Neural cell (in vitro differentiated cells): Measurements from ENCODE around the gene RFX4.

ENCODE experiments used
- EZH2 ChIP-seq: fragments of 200-600, 300-800 bp; shearing (Covaris generic), sonication (generic); IDR thresholded peaks from 2 replicates; pipeline ENCODE4 v1.6.1; 2014; ENCODE audit warnings: antibody characterized with exemption, low read length, borderline replicate concordance, mild to moderate bottlenecking; ENCODE audit not compliant: insufficient read depth, poor library complexity, severe bottlenecking
- POLR2AphosphoS5 ChIP-seq: IDR thresholded peaks from 2 replicates; pipeline ENCODE4 v1.6.1; 2012
- TF ChIP-seq, protein P1 (sequence below): IDR thresholded peaks from 2 replicates; pipeline ENCODE4 v1.6.1; 2012; ENCODE audit warnings: borderline replicate concordance
- TF ChIP-seq, protein P2 (sequence below): fragments of 450-650 bp; IDR thresholded peaks from 2 replicates; pipeline ENCODE4 v1.5.1; 2014; ENCODE audit warnings: antibody characterized with exemption, mild to moderate bottlenecking, moderate library complexity; ENCODE audit not compliant: poor library complexity, severe bottlenecking

DNA sequence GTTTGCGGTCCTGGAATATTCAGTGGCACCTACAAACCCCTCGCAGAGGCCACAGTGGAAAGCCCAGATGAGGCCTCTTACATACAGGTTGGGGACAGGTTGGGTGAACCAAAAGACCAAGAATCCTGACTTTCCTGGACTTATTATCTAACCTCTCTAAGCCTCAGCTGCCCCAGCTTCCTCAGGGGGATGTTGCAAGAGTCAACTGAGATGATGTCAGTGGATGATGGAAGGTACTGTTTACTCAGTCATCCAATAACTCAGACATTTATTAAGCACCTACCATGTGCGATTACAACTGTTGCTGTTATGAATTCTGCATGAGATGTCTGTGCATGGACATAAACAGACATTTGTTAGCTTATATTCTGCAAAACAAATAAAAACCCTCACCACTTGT, 72.8 kb downstream of the RFX4 start:
- TF ChIP-seq POLR2AphosphoS5, result no peak
- TF ChIP-seq, protein P1, sequence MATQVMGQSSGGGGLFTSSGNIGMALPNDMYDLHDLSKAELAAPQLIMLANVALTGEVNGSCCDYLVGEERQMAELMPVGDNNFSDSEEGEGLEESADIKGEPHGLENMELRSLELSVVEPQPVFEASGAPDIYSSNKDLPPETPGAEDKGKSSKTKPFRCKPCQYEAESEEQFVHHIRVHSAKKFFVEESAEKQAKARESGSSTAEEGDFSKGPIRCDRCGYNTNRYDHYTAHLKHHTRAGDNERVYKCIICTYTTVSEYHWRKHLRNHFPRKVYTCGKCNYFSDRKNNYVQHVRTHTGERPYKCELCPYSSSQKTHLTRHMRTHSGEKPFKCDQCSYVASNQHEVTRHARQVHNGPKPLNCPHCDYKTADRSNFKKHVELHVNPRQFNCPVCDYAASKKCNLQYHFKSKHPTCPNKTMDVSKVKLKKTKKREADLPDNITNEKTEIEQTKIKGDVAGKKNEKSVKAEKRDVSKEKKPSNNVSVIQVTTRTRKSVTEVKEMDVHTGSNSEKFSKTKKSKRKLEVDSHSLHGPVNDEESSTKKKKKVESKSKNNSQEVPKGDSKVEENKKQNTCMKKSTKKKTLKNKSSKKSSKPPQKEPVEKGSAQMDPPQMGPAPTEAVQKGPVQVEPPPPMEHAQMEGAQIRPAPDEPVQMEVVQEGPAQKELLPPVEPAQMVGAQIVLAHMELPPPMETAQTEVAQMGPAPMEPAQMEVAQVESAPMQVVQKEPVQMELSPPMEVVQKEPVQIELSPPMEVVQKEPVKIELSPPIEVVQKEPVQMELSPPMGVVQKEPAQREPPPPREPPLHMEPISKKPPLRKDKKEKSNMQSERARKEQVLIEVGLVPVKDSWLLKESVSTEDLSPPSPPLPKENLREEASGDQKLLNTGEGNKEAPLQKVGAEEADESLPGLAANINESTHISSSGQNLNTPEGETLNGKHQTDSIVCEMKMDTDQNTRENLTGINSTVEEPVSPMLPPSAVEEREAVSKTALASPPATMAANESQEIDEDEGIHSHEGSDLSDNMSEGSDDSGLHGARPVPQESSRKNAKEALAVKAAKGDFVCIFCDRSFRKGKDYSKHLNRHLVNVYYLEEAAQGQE, result no peak
- no peak for TF ChIP-seq EZH2
- TF ChIP-seq, protein P2, sequence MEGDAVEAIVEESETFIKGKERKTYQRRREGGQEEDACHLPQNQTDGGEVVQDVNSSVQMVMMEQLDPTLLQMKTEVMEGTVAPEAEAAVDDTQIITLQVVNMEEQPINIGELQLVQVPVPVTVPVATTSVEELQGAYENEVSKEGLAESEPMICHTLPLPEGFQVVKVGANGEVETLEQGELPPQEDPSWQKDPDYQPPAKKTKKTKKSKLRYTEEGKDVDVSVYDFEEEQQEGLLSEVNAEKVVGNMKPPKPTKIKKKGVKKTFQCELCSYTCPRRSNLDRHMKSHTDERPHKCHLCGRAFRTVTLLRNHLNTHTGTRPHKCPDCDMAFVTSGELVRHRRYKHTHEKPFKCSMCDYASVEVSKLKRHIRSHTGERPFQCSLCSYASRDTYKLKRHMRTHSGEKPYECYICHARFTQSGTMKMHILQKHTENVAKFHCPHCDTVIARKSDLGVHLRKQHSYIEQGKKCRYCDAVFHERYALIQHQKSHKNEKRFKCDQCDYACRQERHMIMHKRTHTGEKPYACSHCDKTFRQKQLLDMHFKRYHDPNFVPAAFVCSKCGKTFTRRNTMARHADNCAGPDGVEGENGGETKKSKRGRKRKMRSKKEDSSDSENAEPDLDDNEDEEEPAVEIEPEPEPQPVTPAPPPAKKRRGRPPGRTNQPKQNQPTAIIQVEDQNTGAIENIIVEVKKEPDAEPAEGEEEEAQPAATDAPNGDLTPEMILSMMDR, result no peak
